MM.1S (cell line): ENCODE data around the gene CAST.

Experiments
- DNase-seq: peaks from one replicate; pipeline ENCODE4 v3.0.0-alpha.2; 2015
- H2AFZ ChIP-seq: fragments of 300-600 bp; sonication (generic); 2 replicates; pipeline ENCODE4 v1.6.0; 2016; ENCODE audit warnings: antibody characterized with exemption, low read length
- H3F3A ChIP-seq: fragments of 300-600 bp; sonication (generic); 2 replicates; pipeline ENCODE4 v1.6.1; 2016; ENCODE audit warnings: mild to moderate bottlenecking, antibody characterized with exemption, low read length, moderate library complexity, mixed read lengths; ENCODE audit not compliant: insufficient read depth
- H3K27ac ChIP-seq: fragments of 300-600 bp; sonication (generic); 2 replicates; pipeline ENCODE4 v1.5.1; 2016; ENCODE audit warnings: mild to moderate bottlenecking, low read length
- H3K27me3 ChIP-seq: fragments of 300-600 bp; sonication (generic); replicated peaks from 2 replicates; pipeline ENCODE4 v1.6.0; 2016; ENCODE audit warnings: low read length; ENCODE audit not compliant: insufficient read depth
- H3K36me3 ChIP-seq: fragments of 300-600 bp; sonication (generic); replicated peaks from 2 replicates; pipeline ENCODE4 v1.6.1; 2016; ENCODE audit warnings: mild to moderate bottlenecking, low read length, mixed read lengths; ENCODE audit not compliant: insufficient read depth
- H3K4me1 ChIP-seq: fragments of 300-600 bp; sonication (generic); 2 replicates; pipeline ENCODE4 v1.6.1; 2016; ENCODE audit warnings: low read length, mixed read lengths
- H3K4me2 ChIP-seq: fragments of 300-600 bp; sonication (generic); 2 replicates; pipeline ENCODE4 v1.6.0; 2016; ENCODE audit warnings: low read depth, low read length
- H3K4me3 ChIP-seq: fragments of 300-600 bp; sonication (generic); 2 replicates; pipeline ENCODE4 v1.5.1; 2016; ENCODE audit warnings: low read length, mixed read lengths
- H3K79me2 ChIP-seq: fragments of 300-600 bp; sonication (generic); 2 replicates; pipeline ENCODE4 v1.6.1; 2016; ENCODE audit warnings: mixed run types, low read length, mixed read lengths
- H3K9ac ChIP-seq: fragments of 300-600 bp; sonication (generic); 2 replicates; pipeline ENCODE4 v1.6.1; 2016; ENCODE audit warnings: low read length, mixed read lengths
- H3K9me2 ChIP-seq: fragments of 300-600 bp; sonication (generic); replicated peaks from 2 replicates; pipeline ENCODE4 v1.6.1; 2016; ENCODE audit warnings: mild to moderate bottlenecking, low read length, mixed read lengths; ENCODE audit not compliant: insufficient read depth
- H3K9me3 ChIP-seq: fragments of 300-600 bp; sonication (generic); replicated peaks from 2 replicates; pipeline ENCODE4 v1.6.1; 2016; ENCODE audit warnings: mild to moderate bottlenecking, low read length, mixed read lengths; ENCODE audit not compliant: insufficient read depth
- H4K20me1 ChIP-seq: fragments of 300-600 bp; sonication (generic); 2 replicates; pipeline ENCODE4 v1.6.1; 2016; ENCODE audit warnings: mild to moderate bottlenecking, low read length, moderate library complexity, mixed read lengths; ENCODE audit not compliant: insufficient read depth
- EZH2 ChIP-seq: fragments of 300-600 bp; sonication (generic); optimal IDR thresholded peaks from 2 replicates; pipeline ENCODE3; 2017; ENCODE audit warnings: low read depth, mild to moderate bottlenecking, antibody characterized with exemption, low read length, mixed read lengths
- EZH2phosphoT487 ChIP-seq: fragments of 300-600 bp; sonication (generic); IDR thresholded peaks from 2 replicates; pipeline ENCODE4 v1.6.1; 2018; ENCODE audit warnings: antibody characterized with exemption, low read length
- TF ChIP-seq, protein P1 (sequence below): fragments of 300-600 bp; sonication (generic); IDR thresholded peaks from 2 replicates; pipeline ENCODE4 v1.5.1; 2016; ENCODE audit warnings: antibody characterized with exemption, low read length, mixed read lengths

The CAST gene

DNA sequence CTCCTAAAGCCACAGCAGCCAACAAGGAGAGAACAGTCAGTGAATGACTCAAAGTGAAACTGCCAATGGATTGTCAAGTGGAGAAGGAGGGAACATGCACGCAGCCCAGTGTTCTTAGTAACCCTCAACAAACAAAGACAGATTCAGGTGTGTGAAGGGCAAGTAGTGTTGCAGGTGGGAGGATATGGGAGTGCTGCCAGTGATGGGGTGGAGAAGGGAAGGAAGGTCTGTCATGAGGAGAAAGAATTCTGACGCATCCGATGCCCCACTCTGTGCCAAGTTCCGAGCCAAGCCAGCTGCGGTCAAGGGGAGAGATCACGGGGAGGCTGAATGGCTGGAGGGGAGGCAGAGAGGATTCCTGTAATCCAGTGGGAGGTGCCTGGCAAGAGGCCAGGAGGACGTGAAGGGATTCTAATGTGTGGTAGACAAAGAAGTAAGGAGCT lies 56.5 kb downstream of the CAST start:
- no peak for DNase-seq
- no peak for TF ChIP-seq EZH2
- no peak for TF ChIP-seq EZH2phosphoT487
- TF ChIP-seq, protein P1, sequence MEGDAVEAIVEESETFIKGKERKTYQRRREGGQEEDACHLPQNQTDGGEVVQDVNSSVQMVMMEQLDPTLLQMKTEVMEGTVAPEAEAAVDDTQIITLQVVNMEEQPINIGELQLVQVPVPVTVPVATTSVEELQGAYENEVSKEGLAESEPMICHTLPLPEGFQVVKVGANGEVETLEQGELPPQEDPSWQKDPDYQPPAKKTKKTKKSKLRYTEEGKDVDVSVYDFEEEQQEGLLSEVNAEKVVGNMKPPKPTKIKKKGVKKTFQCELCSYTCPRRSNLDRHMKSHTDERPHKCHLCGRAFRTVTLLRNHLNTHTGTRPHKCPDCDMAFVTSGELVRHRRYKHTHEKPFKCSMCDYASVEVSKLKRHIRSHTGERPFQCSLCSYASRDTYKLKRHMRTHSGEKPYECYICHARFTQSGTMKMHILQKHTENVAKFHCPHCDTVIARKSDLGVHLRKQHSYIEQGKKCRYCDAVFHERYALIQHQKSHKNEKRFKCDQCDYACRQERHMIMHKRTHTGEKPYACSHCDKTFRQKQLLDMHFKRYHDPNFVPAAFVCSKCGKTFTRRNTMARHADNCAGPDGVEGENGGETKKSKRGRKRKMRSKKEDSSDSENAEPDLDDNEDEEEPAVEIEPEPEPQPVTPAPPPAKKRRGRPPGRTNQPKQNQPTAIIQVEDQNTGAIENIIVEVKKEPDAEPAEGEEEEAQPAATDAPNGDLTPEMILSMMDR: no peak
- H3K9me3 ChIP-seq: no peaks in the 10 kb centered on the region
- H4K20me1 ChIP-seq: no peaks in the 10 kb centered on the region
- no peak overlapping the region for H2AFZ ChIP-seq
- H3K4me1 ChIP-seq: no peaks in the 10 kb centered on the region; the same call in 1 of the 2 replicates
- no peak overlapping the region for H3K27ac ChIP-seq
- no peak overlapping the region for H3K4me2 ChIP-seq
- H3K9me2 ChIP-seq: no peaks in the 10 kb centered on the region
- no peaks in the 10 kb centered on the region for H3K36me3 ChIP-seq
- H3K9ac ChIP-seq: no peak overlapping the region
- no peaks in the 10 kb centered on the region for H3K79me2 ChIP-seq
- H3F3A ChIP-seq: no peaks in the 10 kb centered on the region
- H3K27me3 ChIP-seq: no peaks in the 10 kb centered on the region
- H3K4me3 ChIP-seq: no peak overlapping the region

GRCh38 chr5:96720408-96720807 lies 58.2 kb downstream of the CAST start:
- Histone ChIP-seq H3K36me3 (no peaks in the 10 kb centered on the region), H4K20me1 (no peaks in the 10 kb centered on the region), H3K79me2 (no peaks in the 10 kb centered on the region), H3F3A (no peaks in the 10 kb centered on the region), H3K4me1 (no peaks in the 10 kb centered on the region), H3K4me2 (no peak overlapping the region), H3K4me3 (no peak overlapping the region), H3K9me2 (no peaks in the 10 kb centered on the region), H2AFZ (no peak overlapping the region), H3K9me3 (no peaks in the 10 kb centered on the region), H3K9ac (no peak overlapping the region), H3K27me3 (no peaks in the 10 kb centered on the region), H3K27ac (no peak overlapping the region)
- TF ChIP-seq, protein P1: no peak
- no peak for TF ChIP-seq EZH2
- TF ChIP-seq EZH2phosphoT487: no peak
- DNase-seq: no peak

DNA sequence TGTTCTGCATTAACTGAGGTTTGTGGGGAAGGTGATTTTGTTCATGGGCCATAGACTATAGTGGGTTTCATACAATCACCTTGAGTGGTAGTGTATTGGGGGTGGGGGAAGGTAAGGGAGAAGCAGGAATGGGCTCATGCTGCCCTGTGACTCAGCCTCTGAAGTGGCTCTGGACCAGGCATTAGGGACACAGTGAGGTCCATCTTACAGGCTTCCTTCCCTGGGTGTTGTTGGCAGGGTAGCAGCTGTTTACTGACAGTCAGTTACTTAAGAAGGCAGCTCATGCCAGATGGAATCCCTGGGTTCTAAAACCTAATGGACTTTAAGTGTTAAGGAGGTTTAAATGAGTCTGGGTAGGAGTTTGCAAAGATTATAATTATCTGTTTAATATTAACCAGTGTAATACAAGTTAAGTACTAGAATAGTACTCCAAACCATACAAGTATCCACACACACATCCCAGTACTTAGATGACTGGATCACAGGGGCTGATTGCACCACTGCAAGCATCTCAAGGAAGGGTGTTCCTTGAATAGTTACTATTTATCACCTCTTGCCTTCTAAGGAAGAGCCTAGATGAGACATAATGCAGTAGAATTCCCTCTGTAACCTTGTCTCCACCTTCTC lies 59.3 kb downstream of the CAST start:
- Histone ChIP-seq H3K36me3 (no peaks in the 10 kb centered on the region), H3K4me1 (no peaks in the 10 kb centered on the region), H3K9me3 (no peaks in the 10 kb centered on the region), H4K20me1 (no peaks in the 10 kb centered on the region), H3K4me2 (no peak overlapping the region), H3K27ac (no peak overlapping the region), H2AFZ (no peak overlapping the region), H3K79me2 (no peaks in the 10 kb centered on the region), H3K4me3 (no peak overlapping the region), H3F3A (no peaks in the 10 kb centered on the region), H3K27me3 (no peaks in the 10 kb centered on the region), H3K9ac (no peak overlapping the region), H3K9me2 (no peaks in the 10 kb centered on the region)
- DNase-seq: no peak
- TF ChIP-seq EZH2phosphoT487 (no peak), EZH2 (no peak)
- TF ChIP-seq, protein P1: no peak
